CD4-positive, alpha-beta T cell treated with Interleukin-17A for 1 hour (primary cell): ENCODE results near the gene CDKN2B-AS1.

Experiments used
- DNase-seq: peaks from one replicate; pipeline ENCODE4 v3.0.0-alpha.2; 2020

The CDKN2B-AS1 gene

DNA sequence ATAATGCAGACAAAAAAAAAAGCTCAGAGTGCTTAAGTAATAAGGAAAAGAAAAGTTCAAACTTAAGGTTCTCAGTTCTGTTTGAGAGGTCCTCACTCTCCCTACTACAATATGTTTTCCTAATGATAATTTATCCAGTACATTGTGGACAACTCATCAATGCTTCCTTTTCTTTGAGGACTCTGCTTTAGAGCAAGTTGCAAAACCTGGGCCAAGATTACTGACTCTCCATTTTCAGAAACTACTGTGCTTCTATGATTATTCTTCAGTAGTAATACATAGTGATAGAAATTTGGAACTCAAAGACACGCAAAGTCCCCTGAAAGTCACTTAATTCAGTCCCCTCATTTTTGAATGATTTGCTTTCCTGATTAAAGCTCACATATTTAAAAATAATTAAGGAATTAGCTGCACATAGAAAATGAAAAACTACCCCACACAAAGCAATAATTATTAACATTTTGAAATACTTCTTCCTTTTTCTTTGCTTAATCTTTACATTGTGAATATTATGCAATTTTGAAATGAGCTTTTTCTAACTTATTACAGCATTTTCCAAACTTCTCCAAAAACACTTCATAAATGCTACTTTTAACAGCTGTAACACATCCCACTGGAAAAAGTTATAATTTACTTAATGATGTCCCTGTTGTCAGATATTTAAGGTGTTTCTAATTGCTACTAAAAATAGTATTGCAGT, 11.6 kb upstream of the CDKN2B-AS1 start:
- DNase-seq = no peak

DNA sequence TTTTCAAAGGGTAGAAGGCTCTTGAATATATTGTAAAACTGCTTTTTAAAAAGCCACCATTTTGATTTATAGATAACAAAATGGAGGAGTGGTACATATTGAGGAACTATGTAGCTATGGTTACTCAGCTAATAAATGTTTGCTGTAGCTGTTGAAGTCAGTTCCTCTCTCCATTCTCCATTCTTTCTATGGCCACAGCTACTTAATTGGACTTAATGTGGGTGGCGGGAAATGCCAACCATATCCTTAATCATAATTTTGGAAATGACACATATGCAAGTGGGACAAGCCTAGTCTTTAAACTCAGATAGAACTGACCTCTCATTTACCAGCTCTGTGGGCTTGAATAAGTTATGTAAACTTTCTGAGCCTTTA, 11.0 kb upstream of the CDKN2B-AS1 start:
- DNase-seq = no peak

DNA sequence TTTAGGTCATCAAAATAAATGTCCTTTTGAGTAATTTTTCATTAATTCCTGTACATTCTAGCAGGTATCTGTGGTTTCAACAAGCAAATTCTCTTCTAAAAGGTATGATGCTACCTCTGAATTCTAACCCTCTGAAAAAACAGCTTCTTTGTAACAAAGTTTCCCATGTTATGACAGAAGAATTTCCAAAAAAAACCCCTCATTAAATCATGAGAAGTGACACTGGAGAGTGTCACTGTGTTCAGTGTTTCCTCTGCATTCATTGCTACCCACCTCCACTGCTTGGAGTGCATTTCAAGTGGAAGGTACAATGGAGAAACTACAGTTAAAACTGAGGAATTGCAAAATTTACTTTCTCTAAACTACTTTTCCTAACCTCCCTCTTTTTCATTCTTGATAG, 10.5 kb upstream of the CDKN2B-AS1 start:
- no peak for DNase-seq

DNA sequence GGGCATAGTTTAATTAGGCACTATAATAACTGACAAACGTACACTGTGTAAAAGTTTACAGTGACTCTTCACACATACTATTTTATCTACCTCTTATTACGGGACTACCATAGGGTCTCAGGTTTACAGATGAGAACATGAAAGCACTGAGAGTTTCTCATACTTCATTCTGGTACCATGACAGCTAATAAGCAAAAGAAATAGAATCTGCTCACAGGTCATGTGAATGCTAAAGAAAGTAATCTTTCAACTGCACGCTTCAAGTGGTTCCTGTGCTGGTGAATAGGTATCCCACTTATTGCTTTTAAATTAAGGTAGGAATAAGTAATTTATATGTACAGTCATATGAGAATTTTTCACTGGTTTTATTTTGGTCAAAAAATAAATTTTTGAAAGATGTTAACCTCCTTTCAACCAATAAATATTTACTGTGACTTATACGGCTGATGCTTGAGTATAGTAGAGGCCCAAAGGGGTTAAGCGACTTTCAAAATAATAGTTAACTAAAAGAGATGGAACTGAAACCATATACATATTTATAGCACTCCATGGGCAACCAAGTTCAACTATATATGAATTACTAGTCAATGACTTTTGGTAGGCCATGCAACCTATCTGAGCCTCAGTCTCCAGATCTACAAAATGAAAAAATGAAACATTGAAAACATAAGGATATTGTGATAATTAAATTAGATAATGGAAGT, 8.5 kb upstream of the CDKN2B-AS1 start:
- no peak for DNase-seq

DNA sequence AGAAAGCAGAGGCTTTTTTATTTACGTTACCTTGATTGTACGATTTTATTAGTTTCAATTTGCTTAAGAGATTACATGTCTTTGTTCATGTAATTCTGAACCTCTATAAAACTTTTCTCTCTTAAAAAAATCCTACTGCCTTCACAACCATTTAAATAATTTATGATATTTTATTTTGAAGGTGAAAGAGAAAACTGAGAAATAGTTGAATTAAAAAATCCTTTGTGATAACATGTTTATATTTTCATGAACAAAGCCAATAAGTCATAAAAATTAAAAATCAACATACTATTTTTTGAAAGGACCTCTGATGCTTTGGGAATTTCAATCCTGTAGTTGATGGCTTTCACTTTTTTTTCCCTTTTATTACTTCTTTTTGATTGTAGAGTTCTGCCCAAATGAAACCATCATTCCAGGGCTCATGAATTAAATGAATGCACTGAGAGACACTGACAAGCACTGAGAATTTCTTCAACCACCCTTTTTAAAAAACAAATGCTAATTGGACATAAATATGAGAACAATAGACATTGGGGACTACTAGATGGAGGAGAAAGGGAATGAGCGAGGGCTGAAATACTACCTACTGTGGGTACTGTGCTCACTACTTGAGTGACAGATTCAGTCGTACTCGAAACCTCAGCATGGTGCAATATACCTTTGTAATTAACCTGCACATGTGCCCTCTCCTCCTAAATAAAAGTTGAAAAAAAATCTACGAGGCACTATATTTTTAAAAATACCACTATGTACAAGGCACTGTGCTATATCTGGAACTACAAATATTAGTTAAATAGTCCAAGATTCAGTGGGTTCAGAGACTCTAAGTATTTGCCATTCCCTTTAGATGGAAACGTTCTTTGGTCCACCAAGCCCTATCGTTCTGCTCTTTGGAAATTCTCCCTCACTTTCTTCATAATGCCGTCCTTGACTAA, 6.3 kb upstream of the CDKN2B-AS1 start:
- no peak for DNase-seq

DNA sequence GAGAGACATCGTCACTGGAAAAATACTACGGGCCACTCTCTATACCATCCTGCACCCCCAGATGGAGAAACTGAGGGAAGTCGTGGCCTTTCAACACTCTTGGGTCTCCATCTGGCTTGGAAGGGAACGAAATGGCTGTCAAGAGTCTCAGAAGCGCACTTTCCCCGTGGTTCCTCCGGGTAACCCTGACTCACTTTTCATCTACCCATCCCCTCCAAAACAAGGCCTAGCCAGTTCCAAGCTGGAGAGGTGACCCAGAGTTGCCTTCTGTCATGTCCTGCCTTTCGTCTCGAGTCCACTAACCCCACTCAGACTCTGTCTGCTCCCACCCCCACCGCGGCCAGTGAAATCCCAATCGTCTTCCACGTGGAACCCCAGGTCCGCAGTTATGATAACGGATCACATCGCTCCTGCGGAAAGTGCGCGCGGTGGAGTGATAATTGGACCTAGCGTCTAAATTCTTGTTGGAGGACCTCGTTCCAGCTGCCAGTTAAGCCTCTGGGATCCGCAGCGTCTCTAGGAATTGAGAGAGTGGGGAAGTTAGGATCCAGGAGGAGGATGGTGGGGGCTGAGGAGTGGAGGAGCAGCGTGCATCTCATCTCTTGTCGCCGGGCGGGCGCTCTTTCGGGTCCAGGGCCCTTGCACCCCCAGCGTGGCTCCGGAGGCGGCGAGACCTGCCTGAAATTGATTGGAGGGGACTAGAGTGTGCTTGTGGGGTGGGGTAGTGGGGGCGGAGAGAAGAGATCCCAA, 5.0 kb upstream of the CDKN2B-AS1 start:
- DNase-seq = no peak

DNA sequence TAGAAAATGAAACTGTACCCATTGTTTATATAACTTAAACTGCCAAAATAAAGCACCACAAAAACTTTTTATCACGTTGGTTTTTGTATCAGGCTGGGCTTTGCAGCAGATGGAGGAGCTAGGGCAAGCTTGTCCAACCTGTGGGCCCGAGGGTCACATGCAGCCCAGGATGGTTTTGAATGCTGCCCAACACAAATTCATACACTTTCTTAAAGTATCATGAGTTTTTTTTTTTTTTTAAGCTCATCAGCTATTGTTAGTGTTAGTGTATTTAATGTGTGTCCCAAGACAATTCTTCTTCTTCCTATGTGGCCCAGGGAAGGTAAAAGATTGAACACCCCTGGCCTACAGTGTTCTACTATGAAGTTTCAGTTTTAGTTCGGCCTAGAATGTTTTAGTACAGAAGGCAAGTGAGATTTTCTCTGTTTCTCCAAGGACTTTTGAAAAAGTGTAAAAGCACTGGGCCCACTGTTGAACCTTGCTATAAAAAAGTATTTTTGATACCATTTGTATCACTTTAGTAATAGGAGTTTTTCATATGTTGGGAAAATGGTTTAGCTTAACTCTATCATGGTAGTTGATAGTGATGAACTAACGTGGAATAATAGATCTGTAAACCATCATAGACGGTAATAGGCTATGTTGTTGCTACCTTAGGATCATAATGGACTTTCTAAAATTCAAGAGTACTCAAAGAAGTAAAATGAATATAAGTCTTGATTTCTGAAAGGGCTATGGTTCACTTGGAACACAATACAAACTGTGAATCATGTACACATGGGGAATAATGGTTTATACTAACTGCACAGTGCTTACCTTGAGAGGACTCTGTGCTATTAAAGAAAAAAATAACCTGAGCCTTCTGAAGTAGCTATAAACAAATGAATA, 3.3 kb upstream of the CDKN2B-AS1 start:
- no peak for DNase-seq

DNA sequence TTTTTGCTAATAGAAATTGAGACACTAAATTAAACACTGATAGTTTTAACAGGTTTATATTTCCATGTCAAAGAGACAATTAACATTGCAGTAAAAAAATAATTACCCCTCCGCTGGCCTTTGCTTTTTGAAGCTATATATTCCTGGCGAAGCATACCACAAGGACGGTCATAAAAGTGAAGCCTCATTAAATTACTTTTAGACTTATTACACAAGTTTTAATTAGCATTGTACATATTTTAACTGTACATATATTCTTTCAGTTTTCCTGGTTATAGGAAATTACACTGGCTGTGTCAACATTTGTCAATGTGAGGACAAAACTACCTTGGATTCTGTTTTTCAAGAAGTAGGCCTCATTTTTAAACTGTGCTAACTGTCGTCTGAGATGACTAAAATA, 1.6 kb upstream of the CDKN2B-AS1 start:
- DNase-seq = no peak

DNA sequence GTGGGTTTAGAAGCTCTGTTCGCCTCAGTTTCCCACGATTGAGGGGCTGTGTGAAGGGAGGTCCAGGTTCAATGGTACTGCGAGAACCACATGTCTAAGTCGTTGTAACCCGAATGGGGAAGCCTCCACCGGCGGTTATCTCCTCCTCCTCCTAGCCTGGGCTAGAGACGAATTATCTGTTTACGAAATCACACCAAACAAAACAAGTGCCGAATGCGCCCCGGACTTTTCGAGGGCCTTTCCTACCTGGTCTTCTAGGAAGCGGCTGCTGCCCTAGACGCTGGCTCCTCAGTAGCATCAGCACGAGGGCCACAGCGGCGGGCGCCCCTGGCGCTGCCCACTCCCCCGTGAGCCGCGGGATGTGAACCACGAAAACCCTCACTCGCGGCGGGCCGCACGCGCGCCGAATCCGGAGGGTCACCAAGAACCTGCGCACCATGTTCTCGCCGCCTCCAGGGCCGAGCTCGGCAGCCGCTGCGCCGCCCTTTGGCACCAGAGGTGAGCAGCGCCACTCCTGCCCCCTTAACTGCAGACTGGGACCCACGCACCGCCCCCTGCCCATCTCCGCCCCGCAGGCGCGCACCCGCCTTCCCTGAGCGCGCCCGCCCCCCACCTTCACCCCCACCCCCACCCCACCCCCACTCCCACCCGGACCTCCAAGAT, 567 bp upstream of the CDKN2B-AS1 start, which contains the start of gene CDKN2A:
CDKN2A (minus strand) TSS at position 500 of the 663 bp plus-strand sequence.
- DNase-seq = peak; percentile 67

DNA sequence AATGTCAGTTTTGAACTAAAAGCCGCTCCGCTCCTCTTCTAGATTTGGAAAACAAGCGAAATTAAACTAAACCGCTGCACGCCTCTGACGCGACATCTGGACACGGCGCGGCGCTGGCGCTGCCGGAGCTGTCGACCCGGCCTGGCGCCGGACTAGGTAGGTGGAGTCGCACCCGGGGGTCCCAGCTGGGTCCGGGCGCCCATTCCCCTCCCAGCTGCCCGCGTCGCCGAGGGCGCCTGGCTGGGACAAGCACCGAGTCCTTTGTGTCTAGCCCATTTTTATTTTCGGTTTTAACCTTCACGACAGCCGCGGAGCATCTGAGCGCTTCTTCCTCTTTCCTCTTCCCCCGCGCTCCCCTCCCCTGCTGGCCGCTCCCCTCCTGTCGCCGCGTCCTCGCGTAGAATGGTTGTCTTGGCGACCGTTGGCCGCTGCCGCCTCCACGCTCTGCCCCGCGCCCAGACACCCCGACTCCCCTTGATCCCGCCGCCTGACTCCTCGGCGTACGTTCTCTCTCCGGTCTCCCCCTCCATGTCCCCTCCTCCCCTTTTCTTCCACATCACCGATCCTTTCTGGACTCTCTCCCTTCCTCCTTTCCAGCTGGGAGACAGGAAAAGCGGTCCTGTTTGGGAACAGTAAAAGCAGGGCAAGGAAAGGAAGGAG, 545 bp downstream of the CDKN2B-AS1 start:
- peak; percentile 89 for DNase-seq

DNA sequence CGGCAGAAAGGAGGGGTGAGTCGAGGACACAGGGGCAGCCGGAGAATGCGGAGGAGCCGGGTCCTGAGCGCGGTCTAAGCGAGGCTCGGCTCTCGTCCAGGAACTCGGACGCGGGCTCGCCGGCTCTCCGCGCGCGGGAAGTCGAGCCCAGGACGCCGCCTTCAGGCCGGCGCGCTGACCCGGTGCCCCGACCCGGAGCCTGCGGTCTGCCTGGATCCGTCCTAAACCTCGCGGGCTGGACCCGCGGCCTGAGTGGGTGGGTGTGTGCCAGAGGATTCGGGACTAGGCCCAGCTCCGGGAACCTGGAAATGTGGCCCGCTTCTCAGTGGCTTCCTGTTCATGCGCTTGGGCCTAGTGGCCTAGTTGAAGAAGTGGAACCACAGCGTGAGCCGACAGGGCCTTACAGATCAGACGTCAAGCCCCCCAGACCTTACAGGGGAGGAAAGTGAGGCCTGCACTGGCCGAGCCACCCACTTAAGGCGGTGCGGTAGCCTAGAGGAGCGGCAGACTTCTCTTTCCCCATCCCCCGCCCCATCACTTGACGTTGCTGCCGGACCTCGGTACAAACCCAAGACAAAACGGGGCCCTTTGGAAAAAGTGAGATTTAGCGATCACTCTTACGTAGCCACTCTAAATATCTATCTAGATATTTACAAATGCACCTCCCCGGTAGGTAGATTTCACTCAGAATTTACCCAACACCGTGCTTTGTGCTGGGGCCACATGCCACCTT, 1.2 kb downstream of the CDKN2B-AS1 start:
- DNase-seq = peak; percentile 32

DNA sequence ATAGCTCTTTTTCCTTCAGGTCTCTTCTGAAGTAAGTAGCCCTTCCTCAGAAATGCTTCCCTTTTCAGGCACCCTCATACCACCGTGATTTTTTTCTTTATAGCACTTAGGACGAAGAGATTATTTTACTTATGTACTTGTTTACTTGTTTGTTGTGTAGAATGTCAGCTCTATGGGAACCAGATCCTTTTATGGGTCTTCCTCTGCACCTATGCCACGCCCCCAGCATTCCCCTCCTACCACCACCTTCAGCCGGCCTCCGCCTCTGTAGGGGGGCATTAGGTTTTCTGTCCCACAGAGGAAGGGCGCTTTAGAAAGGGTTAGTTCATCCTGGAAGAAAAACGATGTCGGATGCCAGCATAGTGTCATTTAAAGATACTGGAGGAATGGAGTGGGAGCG, 1.8 kb downstream of the CDKN2B-AS1 start:
- DNase-seq = no peak

DNA sequence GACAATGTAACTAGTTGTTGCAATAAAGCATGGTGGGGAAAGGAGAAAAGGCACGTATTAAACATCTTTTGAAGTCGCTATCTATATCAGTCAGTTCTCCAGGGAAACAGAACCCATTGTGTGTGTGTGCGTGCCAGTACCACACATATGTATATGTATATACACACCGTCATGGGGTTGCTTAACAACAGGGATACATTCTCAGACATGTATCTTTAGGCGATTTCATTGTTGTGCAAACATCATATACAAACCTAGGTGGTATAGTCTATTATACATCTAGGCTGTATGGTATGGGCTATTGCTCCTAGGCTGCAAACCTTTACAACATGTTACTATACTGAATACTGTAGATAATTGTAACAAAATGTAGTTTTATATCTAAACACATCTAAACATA, 2.3 kb downstream of the CDKN2B-AS1 start:
- DNase-seq = no peak

DNA sequence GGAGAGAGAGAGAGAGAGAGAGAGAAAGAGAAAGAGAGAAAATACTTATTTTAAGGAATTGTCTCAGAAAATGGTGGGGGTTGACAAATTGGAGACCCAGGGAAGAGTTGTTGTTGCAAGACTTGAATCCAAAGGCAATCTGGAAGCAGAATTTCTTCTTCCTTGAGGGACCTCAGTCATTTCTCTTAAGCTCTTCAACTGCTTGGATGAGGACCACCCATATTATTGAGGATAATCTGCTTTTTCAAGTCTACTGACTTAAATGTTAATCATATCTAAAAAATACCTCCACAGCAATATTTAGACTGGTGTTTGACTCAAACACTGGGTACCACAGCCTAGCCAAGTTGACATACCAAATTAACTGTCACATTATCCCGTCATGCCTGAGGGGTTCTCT, 2.9 kb downstream of the CDKN2B-AS1 start:
- DNase-seq = no peak

DNA sequence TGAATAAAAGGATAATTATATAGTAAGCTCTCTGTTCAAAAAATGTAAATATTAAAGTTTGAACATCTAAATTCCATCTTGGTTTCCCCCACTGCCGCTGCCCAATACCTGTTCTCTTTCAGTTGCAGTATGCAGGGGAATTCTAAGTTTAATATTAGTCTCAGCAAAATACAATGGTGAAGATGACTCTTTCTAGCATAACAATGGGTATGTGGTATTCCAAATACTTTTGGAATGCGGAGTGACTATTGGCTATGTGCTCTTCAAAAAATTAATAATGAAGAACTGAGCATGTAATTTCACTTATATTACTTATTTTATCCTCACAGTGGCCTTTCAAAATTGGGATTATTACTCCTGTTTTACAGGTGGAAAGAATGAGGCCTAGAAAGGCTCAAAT, 3.4 kb downstream of the CDKN2B-AS1 start:
- DNase-seq = no peak

DNA sequence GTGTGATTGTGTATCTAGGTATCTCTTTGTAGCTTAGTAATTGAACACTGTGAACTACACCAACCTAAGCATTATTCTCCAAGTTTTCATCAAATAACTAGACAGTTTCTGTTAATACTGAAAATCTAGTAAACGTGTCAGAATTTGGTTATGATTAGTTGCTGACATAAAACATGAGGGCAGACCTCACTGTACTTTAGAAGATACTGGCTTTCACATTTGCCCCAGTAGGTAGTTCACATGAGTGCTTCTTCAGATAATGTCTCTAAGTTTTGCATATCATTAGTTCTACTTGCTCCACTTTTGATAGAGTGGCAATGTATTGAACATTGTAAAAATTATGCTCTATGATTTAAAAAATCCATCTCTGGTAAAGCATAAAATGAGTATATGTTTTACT, 7.4 kb downstream of the CDKN2B-AS1 start:
- DNase-seq = no peak

DNA sequence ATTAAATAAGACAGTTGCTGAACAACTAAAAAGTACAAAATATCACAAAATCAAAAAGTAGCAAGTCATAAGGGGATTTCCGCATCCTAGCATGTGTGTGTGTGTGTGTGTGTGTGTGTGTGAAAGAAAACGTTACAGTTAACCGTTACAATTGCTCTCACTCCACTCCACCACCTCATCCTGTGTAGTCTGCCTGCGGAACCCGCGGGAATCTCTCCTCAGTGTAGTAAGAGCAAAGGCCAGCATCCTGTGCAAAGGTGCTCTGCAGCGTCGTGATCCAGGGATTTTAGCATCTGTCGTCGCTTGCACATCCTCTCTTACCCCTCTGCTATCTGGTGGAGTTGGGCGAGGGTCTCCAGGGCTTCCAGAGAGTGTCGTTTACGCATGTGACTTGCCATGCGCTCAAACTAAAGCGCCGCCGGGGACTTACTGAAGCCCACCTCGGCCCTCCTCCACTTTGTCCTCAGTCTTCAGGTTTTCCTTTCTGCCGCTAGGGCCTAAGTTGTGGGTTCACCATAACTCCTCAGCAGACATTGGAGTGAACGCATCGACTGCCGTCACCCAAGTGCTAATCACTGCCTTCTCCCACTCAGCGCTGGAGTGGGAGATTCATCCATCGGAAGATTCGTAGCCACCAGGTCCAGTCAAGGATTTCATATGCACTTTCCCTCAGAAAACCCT, 10.6 kb downstream of the CDKN2B-AS1 start:
- peak; percentile 42 for DNase-seq

DNA sequence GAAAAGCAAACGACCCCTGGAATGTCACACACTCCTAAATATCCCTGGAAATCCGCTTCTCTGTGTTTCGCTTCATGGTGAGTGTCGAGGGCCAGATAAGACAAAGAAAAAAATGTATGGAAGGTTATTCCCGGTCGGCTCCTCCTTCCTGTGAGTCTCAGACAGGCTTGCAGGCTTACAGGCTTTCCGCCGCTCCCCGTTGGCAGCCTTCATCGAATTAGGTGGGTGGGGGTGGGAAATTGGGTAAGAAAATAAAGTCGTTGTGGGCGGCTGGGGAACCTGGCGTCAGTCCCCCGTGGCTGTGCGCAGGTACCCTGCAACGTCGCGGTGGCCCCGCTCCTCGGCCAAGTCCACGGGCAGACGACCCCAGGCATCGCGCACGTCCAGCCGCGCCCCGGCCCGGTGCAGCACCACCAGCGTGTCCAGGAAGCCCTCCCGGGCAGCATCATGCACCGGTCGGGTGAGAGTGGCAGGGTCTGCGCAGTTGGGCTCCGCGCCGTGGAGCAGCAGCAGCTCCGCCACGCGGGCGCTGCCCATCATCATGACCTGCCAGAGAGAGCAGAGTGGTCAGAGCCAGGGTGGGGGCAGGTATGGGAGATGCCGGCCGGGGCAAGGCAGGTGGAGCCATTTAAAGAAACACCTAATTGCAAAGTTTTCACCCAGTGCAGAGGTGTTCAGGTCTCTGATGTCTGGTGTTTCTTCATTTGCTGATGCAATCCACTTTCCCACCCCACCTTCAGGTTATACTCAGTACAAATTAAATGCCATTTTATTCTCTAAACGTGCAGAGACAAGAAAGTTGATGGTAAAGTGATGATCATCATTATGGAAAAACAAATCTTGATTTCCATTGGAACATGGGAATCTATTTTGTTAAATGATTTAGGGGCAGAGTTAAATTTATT, 11.4 kb downstream of the CDKN2B-AS1 start:
- DNase-seq = no peak
